GM12878 (cell line): ENCODE results near the gene FGGY. TPM values are rescaled to one million over a fixed set of nuclear protein-coding genes. Genes with fewer than 3 reads are reported as not detected.

Source experiments
- HDAC6 ChIP-seq: fragments of 200-600 bp; sonication (generic); IDR thresholded peaks from one replicate; pipeline ENCODE4 v1.8.0; 2017; ENCODE audit warnings: antibody characterized with exemption; ENCODE audit not compliant: unreplicated experiment
- KAT2A ChIP-seq: conservative IDR thresholded peaks from 2 replicates; pipeline ENCODE4 v1.6.1; 2011; ENCODE audit warnings: low read depth, low read length; ENCODE audit not compliant: control insufficient read depth
- NFIC ChIP-seq: IDR thresholded peaks from 2 replicates; pipeline ENCODE4 v1.6.1; 2012; ENCODE audit warnings: low read depth, mild to moderate bottlenecking, inconsistent platforms, low read length, moderate library complexity
- SMARCA5 ChIP-seq: fragments of 450-650 bp; IDR thresholded peaks from 2 replicates; pipeline ENCODE4 v1.6.1; 2017; ENCODE audit warnings: mild to moderate bottlenecking
- polyA plus RNA-seq, 11 experiments: library from polyadenylated mRNA; depleted of rRNA in 4 of 11; unstranded in 6 of 11; stranded (reverse) in 5 of 11; fragments of >200 nt; fragmentation: Nextera tagmentation in 4 of 11; fragmentation: Illumina TruSeq in 1 of 11; extraction: Ambion mirVana in 4 of 11; extraction: Trizol in 1 of 11; gene quantifications; 1 replicate in 1 of 11; 2 replicates in 10 of 11; pipeline versions ENCODE4 v1.2.1 to v1.2.3, GENCODE V29; 2011 to 2016; ENCODE audit warnings: inconsistent platforms in 2 of 11, missing spikeins in 2 of 11, low read depth in 1 of 11
- total RNA-seq, 4 experiments: library from RNA; depleted of rRNA in 3 of 4; stranded (reverse); fragments of >200 nt in 3 of 4; fragmentation: Illumina TruSeq in 1 of 4; extraction: Trizol in 1 of 4; gene quantifications; 2 replicates each; pipeline versions ENCODE4 v1.2.1 to v1.2.3, GENCODE V29; 2013 to 2021
- TF ChIP-seq, protein P1 (sequence below): fragments of 450-650 bp; IDR thresholded peaks from 2 replicates; pipeline ENCODE4 v1.6.1; 2017; ENCODE audit warnings: mild to moderate bottlenecking, moderate library complexity
- TF ChIP-seq, protein P2 (sequence below): fragments of 450-650 bp; formaldehyde crosslinking; IDR thresholded peaks from 2 replicates; pipeline ENCODE4 v1.4.0; 2020; ENCODE audit warnings: mild to moderate bottlenecking, moderate library complexity

Gene FGGY
- total and polyA plus RNA-seq, 10 of the 15 experiments (the other 5 are each of a cell fraction or from before 2014, with no cell fraction given), result 6.2 to 11.9 (median 7.5) TPM

DNA sequence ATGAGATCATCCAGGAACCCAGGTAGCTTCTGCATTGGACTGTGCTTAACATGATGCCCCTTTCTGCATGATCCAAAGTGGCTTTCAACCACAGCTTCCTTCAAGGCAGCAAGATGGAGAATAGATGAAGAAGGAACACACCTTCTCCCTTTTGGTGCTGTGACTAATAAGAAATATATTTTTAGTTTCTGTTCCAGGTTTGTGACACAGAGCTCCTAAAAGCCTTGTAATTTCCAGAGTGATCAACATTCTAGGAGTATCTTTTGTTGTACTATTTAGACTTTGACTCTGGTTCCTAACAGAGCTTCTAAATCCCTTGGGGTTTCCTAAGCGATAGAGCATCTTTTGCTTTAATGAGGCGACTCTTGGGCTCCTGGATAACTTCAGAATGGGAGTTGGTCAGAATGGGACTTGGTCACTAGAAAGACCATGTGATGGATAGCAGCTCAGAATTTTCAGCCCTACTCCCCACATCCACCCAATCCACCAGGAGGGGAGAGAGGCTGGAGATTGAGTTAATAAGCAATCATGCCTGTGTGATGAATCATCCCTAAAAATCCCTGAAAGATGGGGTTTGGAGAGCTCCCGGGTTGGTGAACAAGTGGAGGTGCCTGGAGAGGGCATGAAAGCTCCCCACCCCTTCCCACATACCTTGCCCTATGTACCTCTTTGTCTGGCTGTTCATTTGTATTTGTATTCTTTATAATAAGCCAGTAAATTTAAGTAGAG is 134.8 kb downstream of the FGGY start (continued):
- TF ChIP-seq, protein P1, sequence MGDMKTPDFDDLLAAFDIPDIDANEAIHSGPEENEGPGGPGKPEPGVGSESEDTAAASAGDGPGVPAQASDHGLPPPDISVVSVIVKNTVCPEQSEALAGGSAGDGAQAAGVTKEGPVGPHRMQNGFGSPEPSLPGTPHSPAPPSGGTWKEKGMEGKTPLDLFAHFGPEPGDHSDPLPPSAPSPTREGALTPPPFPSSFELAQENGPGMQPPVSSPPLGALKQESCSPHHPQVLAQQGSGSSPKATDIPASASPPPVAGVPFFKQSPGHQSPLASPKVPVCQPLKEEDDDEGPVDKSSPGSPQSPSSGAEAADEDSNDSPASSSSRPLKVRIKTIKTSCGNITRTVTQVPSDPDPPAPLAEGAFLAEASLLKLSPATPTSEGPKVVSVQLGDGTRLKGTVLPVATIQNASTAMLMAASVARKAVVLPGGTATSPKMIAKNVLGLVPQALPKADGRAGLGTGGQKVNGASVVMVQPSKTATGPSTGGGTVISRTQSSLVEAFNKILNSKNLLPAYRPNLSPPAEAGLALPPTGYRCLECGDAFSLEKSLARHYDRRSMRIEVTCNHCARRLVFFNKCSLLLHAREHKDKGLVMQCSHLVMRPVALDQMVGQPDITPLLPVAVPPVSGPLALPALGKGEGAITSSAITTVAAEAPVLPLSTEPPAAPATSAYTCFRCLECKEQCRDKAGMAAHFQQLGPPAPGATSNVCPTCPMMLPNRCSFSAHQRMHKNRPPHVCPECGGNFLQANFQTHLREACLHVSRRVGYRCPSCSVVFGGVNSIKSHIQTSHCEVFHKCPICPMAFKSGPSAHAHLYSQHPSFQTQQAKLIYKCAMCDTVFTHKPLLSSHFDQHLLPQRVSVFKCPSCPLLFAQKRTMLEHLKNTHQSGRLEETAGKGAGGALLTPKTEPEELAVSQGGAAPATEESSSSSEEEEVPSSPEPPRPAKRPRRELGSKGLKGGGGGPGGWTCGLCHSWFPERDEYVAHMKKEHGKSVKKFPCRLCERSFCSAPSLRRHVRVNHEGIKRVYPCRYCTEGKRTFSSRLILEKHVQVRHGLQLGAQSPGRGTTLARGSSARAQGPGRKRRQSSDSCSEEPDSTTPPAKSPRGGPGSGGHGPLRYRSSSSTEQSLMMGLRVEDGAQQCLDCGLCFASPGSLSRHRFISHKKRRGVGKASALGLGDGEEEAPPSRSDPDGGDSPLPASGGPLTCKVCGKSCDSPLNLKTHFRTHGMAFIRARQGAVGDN, result no peak
- no peak for TF ChIP-seq KAT2A
- no peak for TF ChIP-seq NFIC
- TF ChIP-seq, protein P2, sequence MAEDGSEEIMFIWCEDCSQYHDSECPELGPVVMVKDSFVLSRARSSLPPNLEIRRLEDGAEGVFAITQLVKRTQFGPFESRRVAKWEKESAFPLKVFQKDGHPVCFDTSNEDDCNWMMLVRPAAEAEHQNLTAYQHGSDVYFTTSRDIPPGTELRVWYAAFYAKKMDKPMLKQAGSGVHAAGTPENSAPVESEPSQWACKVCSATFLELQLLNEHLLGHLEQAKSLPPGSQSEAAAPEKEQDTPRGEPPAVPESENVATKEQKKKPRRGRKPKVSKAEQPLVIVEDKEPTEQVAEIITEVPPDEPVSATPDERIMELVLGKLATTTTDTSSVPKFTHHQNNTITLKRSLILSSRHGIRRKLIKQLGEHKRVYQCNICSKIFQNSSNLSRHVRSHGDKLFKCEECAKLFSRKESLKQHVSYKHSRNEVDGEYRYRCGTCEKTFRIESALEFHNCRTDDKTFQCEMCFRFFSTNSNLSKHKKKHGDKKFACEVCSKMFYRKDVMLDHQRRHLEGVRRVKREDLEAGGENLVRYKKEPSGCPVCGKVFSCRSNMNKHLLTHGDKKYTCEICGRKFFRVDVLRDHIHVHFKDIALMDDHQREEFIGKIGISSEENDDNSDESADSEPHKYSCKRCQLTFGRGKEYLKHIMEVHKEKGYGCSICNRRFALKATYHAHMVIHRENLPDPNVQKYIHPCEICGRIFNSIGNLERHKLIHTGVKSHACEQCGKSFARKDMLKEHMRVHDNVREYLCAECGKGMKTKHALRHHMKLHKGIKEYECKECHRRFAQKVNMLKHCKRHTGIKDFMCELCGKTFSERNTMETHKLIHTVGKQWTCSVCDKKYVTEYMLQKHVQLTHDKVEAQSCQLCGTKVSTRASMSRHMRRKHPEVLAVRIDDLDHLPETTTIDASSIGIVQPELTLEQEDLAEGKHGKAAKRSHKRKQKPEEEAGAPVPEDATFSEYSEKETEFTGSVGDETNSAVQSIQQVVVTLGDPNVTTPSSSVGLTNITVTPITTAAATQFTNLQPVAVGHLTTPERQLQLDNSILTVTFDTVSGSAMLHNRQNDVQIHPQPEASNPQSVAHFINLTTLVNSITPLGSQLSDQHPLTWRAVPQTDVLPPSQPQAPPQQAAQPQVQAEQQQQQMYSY (CRISPR knock-in tag), result no peak
- no peak for TF ChIP-seq HDAC6
- no peak for TF ChIP-seq SMARCA5
